GM10248 (cell line): Measurements from ENCODE around the gene RHOF.
"Not testable (repeated sequence)": the region's sequence is repeated elsewhere in the genome, so short reads cannot be mapped to it uniquely, and the experiment has no call there.

Experiments
- CTCF ChIA-PET: fragments of 300-600 bp; sonication (Branson Sonifier 250); formaldehyde crosslinking; extraction: SDS; loops from one replicate; lab custom pipeline; 2021; ENCODE audit warnings: antibody characterized with exemption; lab: Yijun Ruan, JAX
- POLR2A ChIA-PET: fragments of 350-650 bp; sonication (Branson Sonifier 250); formaldehyde crosslinking; extraction: SDS; loops from one replicate; lab custom pipeline; 2020; ENCODE audit warnings: antibody characterized with exemption; lab: Yijun Ruan, JAX
- DNase-seq: peaks from one replicate; pipeline ENCODE4 v3.0.0; 2012; ENCODE audit errors: extremely low spot score
- TF ChIP-seq, protein P1 (sequence below): IDR thresholded peaks from 2 replicates; pipeline ENCODE4 v1.5.1; 2012; ENCODE audit warnings: mild to moderate bottlenecking, low read depth; ENCODE audit errors: extremely low read depth, missing control alignments, control extremely low read depth

Gene RHOF

DNA sequence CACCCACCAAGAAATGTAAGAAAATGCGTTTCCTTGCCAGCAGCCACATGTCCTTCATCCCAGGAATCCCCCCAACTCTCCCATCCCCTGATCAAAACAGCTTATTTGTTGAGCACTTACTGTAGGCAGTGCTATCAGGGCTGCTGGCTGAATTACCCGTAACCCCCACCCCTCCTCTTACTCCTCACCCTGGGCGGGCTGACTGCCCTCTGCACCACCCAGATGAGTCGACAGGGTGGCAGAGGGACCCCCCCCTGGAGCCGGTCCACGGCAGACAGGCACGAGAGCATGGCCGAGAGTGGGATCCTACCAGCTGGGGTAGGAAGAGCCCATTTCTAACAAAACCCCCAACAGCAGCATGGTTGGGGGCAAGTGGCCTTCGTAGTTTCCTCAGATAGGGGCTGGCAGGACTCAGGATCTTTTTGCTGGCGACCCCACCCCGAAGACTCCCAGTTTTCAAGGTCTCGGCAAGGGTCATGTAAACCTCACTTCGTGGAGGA lies 1.1 kb upstream of the RHOF start:
- POLR2A ChIA-PET = interaction anchor here (0.5 to 3.8 kb wide), 9 partner anchors 8 to 1413 kb away, joined by 3 to 22 read pairs (median 4); partner anchors contain the start of gene PSMD9
- DNase-seq = no peak
- CTCF ChIA-PET = interaction anchor here (0.5 to 14.7 kb wide), 92 partner anchors 13 to 676 kb away, joined by 3 to 565 read pairs (median 4); partner anchors contain the start of genes CFAP251, HPD, MORN3 and ORAI1
- TF ChIP-seq, protein P1, sequence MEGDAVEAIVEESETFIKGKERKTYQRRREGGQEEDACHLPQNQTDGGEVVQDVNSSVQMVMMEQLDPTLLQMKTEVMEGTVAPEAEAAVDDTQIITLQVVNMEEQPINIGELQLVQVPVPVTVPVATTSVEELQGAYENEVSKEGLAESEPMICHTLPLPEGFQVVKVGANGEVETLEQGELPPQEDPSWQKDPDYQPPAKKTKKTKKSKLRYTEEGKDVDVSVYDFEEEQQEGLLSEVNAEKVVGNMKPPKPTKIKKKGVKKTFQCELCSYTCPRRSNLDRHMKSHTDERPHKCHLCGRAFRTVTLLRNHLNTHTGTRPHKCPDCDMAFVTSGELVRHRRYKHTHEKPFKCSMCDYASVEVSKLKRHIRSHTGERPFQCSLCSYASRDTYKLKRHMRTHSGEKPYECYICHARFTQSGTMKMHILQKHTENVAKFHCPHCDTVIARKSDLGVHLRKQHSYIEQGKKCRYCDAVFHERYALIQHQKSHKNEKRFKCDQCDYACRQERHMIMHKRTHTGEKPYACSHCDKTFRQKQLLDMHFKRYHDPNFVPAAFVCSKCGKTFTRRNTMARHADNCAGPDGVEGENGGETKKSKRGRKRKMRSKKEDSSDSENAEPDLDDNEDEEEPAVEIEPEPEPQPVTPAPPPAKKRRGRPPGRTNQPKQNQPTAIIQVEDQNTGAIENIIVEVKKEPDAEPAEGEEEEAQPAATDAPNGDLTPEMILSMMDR = no peak

DNA sequence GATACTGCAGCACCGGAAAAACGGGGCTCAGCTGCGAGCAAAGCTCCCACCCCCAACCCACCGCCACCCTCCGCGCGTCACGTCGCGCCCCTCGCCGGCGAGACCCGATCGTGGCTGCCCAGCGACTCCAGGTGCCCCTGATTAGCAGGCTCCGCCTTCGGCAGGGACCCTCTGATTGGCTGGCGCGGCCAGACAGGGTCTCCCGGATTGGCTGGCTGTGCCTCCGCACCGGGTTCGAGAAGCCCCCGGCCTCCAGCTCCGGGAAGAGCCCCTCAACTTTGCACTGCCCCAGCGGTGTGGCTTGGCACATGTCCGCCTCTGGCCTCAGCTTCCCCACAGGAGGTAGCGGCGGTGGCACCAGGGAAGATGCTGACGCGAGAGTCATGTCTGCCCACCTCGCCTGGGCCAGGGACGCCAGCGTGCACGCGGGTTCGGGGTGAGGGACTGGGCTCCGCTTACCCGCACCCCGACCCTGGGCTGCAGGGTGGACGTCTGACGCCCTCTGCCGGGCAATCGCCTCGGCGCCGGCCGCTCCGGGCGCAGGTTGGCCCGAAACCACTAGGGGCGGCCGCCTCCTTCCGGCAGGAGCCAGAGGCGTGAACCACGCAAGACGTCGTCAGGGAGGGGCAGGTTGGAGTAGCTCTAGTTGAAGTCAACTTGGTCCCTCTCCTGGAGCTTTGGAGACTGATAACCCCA lies 498 bp upstream of the RHOF start:
- CTCF ChIA-PET = interaction anchor here (0.5 to 14.7 kb wide), 94 partner anchors 14 to 676 kb away, joined by 3 to 565 read pairs (median 4); partner anchors contain the start of genes CFAP251, HPD, MORN3 and ORAI1
- DNase-seq = peak; percentile 88
- POLR2A ChIA-PET = interaction anchor here (0.5 to 3.8 kb wide), 8 partner anchors 9 to 1414 kb away, joined by 3 to 22 read pairs (median 4); partner anchors contain the start of gene PSMD9
- TF ChIP-seq, protein P1 = peak; percentile 100

DNA sequence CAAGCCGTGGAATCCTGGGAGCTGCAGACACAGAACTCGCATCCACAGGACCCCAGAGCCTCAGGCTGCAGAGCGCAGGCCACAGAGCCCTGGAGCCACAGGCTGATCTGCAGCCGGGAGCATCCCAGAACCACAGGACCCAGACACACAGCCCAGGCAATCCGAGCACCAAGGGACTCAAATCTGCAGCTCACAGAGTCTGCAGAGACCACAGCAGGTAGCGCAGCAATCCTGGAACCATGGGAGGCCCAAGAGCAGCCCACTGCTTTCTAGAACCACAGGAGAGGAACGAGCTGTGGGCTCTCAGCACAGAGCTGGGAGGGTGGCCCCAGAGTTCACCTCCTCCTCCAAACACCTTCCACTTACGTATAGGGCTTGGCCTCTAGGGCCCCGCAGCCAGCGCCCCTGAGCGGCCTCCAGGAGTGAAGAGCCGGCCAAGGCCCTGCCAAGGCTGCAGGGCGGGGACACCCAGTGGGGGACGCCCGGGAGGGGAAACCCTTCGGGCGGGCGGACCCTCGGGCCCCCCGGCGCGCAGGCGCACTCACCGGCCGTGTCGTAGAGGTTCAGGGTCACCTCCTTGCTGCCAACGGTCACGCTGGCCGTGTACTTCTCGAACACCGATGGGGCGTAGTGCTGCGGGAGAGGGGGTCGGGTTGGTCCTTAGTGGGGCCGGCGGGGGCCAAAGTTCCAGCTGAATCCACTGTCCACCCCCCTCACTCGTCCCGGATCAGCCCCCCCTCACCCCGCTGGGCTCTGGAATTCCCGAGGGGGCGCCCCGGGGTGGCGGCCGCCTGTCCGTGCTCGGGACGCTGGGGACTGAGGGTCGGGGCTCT lies 665 bp downstream of the RHOF start:
- peak; percentile 74 for DNase-seq
- CTCF ChIA-PET = interaction anchor here (0.8 to 14.7 kb wide), 27 partner anchors 15 to 296 kb away, joined by 3 to 565 read pairs (median 11); partner anchors contain the start of genes CFAP251, PSMD9, SETD1B and TMEM120B
- POLR2A ChIA-PET = interaction anchor here (0.6 to 3.8 kb wide), 5 partner anchors 9 to 90 kb away, joined by 3 to 22 read pairs (median 7); no protein-coding TSS in a partner anchor
- TF ChIP-seq, protein P1 = peak; percentile 34

DNA sequence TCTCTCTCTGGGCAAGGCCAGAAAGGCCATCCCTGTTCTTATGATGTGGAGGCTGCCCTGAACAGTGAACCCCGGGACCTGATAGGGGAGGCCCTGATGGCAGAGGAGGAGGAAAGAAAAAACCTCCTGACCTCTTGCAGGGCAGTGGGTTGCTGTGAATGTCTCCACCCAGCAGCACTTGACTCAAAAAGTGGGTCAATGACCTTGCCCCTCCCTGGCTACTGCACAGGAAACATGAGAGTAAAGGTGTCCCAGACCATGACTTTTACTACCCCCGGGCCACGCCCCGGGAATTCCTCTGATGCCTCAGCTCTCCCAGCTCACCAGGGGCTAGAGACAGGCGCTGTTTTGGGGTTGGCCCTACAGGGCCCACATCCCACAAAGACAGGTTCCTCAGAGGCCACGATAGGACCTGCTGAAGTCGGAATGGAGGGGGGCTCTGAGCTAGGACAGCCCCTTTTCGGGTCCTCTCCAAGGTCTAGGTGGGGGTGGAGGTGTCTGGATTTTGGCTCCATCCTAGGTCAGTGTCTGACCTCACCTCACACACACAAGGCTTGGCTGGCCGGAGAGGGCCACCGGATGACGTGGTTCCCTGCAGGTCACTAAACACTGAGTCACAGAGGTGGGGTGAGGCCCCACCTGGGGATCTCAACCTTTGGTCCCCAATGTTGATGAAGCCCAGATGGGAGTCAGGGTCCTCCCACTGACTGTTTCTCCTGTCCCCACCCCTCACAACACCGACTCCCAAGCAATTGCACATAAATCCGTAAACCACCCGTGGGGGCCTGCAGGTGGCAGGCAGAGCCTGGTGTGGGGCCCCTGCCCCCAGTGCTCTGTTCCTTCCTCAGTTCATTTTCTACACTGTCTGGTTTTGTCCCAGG lies 1.6 kb downstream of the RHOF start:
- POLR2A ChIA-PET = interaction anchor here (0.6 to 3.6 kb wide), 3 partner anchors 10 to 71 kb away, joined by 5 to 12 read pairs (median 6); no protein-coding TSS in a partner anchor
- CTCF ChIA-PET = interaction anchor here (1.0 to 14.7 kb wide), 7 partner anchors 15 to 239 kb away, joined by 3 to 565 read pairs (median 36); partner anchors contain the start of genes CFAP251, SETD1B and TMEM120B
- DNase-seq = no peak
- TF ChIP-seq, protein P1 = no peak

DNA sequence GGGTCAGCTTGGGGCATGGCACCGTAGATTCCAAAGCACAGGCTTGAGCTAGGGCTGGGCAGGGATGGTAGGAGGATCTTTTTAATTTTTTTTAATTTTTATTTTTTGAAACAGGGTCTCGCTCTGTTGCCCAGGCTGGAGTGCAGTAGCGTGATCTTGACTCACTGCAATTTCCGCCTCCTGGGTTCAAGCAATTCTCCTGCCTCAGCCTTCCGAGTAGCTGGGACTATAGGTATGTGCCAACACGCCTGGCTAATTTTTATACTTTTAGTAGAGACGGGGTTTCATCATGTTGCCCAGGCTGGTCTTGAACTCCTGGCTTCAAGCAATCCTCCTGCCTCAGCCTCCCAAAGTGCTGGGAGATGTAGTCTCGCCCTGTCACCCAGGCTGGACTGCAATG lies 2.7 kb downstream of the RHOF start:
- POLR2A ChIA-PET = interaction anchor here (3.6 kb wide), 1 partner anchor 9 kb away, joined by 12 read pairs; no protein-coding TSS in a partner anchor
- not testable (repeated sequence) for DNase-seq
- CTCF ChIA-PET = interaction anchor here (10.8 to 14.7 kb wide), 2 partner anchors 14 to 17 kb away, joined by 533 to 565 read pairs; partner anchors contain the start of gene SETD1B
